PC-9 (cell line): ENCODE data around the gene MYB.

Experiments used
- CTCF ChIP-seq: fragments of 200-600 bp; sonication (generic); conservative IDR thresholded peaks from 2 replicates; pipeline ENCODE4 v1.6.1; 2017; ENCODE audit warnings: mixed run types, antibody characterized with exemption, mild to moderate bottlenecking, moderate library complexity
- EZH2 ChIP-seq: fragments of 200-600 bp; sonication (generic); IDR thresholded peaks from 2 replicates; pipeline ENCODE4 v1.8.0; 2017; ENCODE audit warnings: antibody characterized with exemption, low read depth

- TF ChIP-seq CTCF (no peak), EZH2 (no peak)
Measured at GRCh38 chr6:135147637-135148592, 33.2 kb upstream of the MYB start.
